ENCODE results near the gene GLE1. TPM values are rescaled to one million over a fixed set of nuclear protein-coding genes. Genes with fewer than 3 reads are reported as not detected.
A peak's percentile ranks its signal among the peaks of the same experiment; 100 is the strongest.
"Not testable (repeated sequence)": the region's sequence is repeated elsewhere in the genome, so short reads cannot be mapped to it uniquely, and the experiment has no call there.

Gene GLE1
- total RNA-seq, 2 experiments from 2014 or later: 46.5 to 47.7 TPM

DNA sequence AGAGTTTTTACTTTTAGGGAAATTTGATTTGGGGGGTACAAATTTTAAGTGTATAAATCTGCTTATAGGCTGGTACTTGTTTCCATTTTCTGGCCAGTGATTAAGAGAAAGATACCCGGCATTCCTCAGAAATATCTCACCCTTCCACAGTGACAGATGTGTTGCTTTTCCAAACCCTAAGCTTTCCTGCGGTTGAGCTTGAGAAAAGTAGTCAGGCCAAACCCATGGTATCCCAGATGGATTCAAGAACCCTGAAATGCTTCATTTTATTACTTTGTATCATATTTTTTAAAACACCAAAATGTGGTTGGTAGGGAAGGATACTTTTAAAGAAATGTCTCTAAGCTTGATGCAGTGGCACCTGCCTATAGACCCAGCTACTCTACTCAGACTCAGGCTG lies 71.4 kb downstream of the GLE1 start:
- ATAC-seq: no peak
- Mint-ChIP-seq H3K4me1 (ENCODE audit: low read depth) (no peaks in the 10 kb centered on the region), H3K27me3 (ENCODE audit: low read depth) (no peaks in the 10 kb centered on the region), H3K27ac (no peak overlapping the region), H3K36me3 (ENCODE audit: low read depth) (peaks cover 72% of the 10 kb centered on the region), H3K9me3 (ENCODE audit: insufficient read depth) (no peaks in the 10 kb centered on the region), H3K4me3 (no peak overlapping the region)
- DNase-seq: no peak
- CTCF ChIA-PET: no interaction called here
- POLR2A ChIA-PET: no interaction called here

DNA sequence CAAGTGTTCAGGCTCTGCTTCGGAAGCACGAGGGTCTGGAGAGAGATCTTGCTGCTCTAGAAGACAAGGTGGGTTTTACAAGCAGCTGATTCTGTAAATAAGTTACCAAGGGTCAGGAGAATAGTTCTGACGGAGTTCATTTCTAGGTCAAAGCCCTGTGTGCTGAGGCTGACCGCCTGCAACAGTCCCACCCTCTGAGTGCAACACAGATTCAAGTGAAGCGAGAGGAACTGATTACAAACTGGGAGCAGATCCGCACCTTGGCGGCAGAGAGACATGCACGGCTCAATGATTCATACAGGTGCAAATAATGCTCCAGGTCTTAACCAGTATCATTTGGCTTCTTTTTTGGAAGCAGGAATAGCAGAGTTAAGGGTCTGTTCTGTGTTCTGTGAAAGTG lies 72.7 kb downstream of the GLE1 start:
- H3K9me3 Mint-ChIP-seq (ENCODE audit: insufficient read depth): no peaks in the 10 kb centered on the region

DNA sequence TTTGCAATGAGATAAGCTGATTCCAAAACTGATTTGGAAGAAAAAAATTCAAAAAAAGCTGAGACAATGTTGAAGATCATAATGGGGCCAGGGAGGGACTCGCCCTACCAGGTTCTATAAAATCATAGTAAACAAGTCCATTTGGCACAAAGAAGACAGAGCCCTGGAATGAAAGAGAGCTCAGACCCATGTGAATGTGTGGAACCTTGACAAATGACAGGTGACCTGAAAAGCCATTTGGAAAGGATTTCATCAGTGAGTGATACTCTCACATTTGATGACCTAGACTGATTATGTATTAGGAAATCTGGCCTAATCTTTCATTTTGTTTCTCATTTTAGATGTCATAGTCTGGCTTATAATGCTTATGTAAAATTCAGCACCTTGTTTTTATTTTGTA lies 74.7 kb downstream of the GLE1 start:
- ChIA-PET CTCF (interaction anchor here (0.6 kb wide), 1 partner anchor 47 kb away, joined by 3 read pairs; no protein-coding TSS in a partner anchor), POLR2A (no interaction called here)
- Mint-ChIP-seq H3K9me3 (ENCODE audit: insufficient read depth) (no peaks in the 10 kb centered on the region), H3K27me3 (ENCODE audit: low read depth) (no peaks in the 10 kb centered on the region), H3K27ac (no peak overlapping the region), H3K36me3 (ENCODE audit: low read depth) (peaks cover 80% of the 10 kb centered on the region), H3K4me1 (ENCODE audit: low read depth) (no peaks in the 10 kb centered on the region), H3K4me3 (no peak overlapping the region)
- DNase-seq: no peak
- ATAC-seq: no peak

More for the DNA sequence above, 72.7 kb downstream of the GLE1 start:
- Mint-ChIP-seq H3K4me1 (ENCODE audit: low read depth) (no peaks in the 10 kb centered on the region), H3K27me3 (ENCODE audit: low read depth) (no peaks in the 10 kb centered on the region), H3K4me3 (no peak overlapping the region), H3K36me3 (ENCODE audit: low read depth) (peaks cover 77% of the 10 kb centered on the region), H3K27ac (no peak overlapping the region)
- ChIA-PET POLR2A (interaction anchor here (1.8 kb wide), 1 partner anchor 25 kb away, joined by 3 read pairs; the partner anchor contains the start of gene SPTAN1), CTCF (no interaction called here)
- DNase-seq (no peak), ATAC-seq (no peak)

DNA sequence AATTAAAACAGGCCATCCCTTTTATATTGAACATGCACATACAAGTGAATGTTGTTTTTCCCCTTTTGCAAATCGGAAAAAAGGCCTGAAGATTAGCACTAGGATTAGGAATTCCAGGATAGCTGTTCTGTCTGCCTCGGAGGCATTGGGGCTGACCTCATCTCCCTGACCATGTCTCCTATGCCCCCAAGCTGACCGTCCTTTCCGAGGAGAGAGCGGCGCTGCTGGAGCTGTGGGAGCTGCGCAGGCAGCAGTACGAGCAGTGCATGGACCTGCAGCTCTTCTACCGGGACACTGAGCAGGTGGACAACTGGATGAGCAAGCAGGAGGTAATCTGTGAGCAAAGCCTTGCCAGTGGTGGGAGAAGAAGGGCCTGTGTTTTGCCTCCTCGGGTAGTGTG lies 76.2 kb downstream of the GLE1 start:
- POLR2A ChIA-PET: no interaction called here
- ATAC-seq (no peak), DNase-seq (no peak)
- Mint-ChIP-seq H3K36me3 (ENCODE audit: low read depth) (peaks cover 83% of the 10 kb centered on the region), H3K9me3 (ENCODE audit: insufficient read depth) (no peaks in the 10 kb centered on the region), H3K27ac (no peak overlapping the region), H3K4me1 (ENCODE audit: low read depth) (no peaks in the 10 kb centered on the region), H3K27me3 (ENCODE audit: low read depth) (no peaks in the 10 kb centered on the region), H3K4me3 (no peak overlapping the region)
- CTCF ChIA-PET: no interaction called here

DNA sequence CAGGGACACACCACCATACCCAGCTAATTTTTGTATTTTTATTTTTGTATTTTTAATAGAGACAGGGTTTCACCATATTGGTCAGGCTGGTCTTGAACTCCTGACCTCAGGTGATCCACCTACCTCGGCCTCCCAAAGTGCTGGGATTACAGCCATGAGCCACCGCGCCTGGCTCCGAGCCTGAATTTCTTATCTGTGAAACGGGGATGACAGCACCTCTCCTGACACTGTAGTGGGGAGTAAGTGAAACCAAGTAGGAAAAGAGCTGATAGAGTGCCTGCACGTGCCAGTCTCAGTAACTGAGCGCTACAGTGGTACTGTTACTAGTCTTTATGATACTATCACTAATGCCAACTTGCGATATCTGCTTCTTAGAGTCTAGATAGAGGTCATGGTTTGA lies 80.6 kb downstream of the GLE1 start:
- H3K27me3 Mint-ChIP-seq (ENCODE audit: low read depth); POLR2A ChIA-PET; DNase-seq; H3K4me3 Mint-ChIP-seq; H3K9me3 Mint-ChIP-seq (ENCODE audit: insufficient read depth); CTCF ChIA-PET; ATAC-seq; H3K27ac Mint-ChIP-seq: not testable (repeated sequence)
- peaks cover 72% of the 10 kb centered on the region for H3K36me3 Mint-ChIP-seq (ENCODE audit: low read depth)
- peaks cover 18% of the 10 kb centered on the region for H3K4me1 Mint-ChIP-seq (ENCODE audit: low read depth)

DNA sequence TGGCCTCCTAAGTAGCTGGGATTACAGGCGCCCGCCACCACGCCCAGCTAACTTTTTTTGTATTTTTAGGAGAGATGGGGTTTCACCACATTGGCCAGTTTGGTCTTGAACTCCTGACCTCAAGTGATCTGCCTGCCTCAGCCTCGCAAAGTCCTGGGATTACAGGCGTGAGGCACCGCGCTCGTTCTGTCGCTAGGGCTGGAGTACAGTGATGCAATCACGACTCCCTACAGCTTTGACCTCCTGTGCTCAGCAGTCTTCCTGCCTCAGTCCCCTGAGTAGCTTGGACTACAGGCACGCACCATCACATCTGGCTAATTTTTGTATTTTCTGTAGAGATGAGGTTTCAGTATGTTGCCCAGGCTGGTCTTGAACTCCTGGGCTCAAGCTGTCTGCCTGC lies 82.4 kb downstream of the GLE1 start:
- CTCF ChIA-PET; H3K9me3 Mint-ChIP-seq (ENCODE audit: insufficient read depth); DNase-seq; H3K27me3 Mint-ChIP-seq (ENCODE audit: low read depth); H3K4me3 Mint-ChIP-seq: not testable (repeated sequence)
- POLR2A ChIA-PET: interaction anchor here (1.2 kb wide), 1 partner anchor 28 kb away, joined by 3 read pairs; no protein-coding TSS in a partner anchor
- Mint-ChIP-seq H3K27ac (peak overlapping the region; percentile 79), H3K4me1 (ENCODE audit: low read depth) (peaks cover 18% of the 10 kb centered on the region), H3K36me3 (ENCODE audit: low read depth) (peaks cover 72% of the 10 kb centered on the region)
- peak; percentile 16 for ATAC-seq

DNA sequence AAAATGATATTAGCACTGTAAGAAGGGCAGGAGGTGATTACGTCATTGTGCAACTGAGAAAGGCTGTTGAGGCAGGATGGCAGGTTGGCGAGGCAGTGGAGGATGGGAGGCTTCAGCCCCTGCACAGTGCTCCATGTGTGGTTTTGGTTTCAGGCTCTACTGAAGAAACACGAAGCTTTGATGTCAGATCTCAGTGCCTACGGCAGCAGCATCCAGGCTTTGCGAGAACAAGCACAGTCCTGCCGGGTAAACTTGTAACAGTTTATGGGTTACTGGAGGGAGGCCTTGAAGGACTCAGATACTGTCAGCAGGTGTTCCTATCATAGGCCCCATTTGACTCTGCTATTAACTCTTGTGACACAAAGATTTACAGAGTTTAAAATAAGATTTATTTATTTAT lies 82.9 kb downstream of the GLE1 start:
- Mint-ChIP-seq H3K36me3 (ENCODE audit: low read depth) (peaks cover 71% of the 10 kb centered on the region), H3K9me3 (ENCODE audit: insufficient read depth) (no peaks in the 10 kb centered on the region), H3K27ac (peak overlapping the region; percentile 79), H3K4me1 (ENCODE audit: low read depth) (peaks cover 18% of the 10 kb centered on the region), H3K27me3 (ENCODE audit: low read depth) (no peaks in the 10 kb centered on the region), H3K4me3 (no peak overlapping the region)
- peak; percentile 98 for ATAC-seq
- DNase-seq: peak; percentile 82
- ChIA-PET CTCF (interaction anchor here (0.6 kb wide), 2 partner anchors 80 to 149 kb away, joined by 3 to 6 read pairs; no protein-coding TSS in a partner anchor), POLR2A (interaction anchor here (0.5 to 1.2 kb wide), 4 partner anchors 28 to 102 kb away, joined by 3 to 5 read pairs (median 4); no protein-coding TSS in a partner anchor)

DNA sequence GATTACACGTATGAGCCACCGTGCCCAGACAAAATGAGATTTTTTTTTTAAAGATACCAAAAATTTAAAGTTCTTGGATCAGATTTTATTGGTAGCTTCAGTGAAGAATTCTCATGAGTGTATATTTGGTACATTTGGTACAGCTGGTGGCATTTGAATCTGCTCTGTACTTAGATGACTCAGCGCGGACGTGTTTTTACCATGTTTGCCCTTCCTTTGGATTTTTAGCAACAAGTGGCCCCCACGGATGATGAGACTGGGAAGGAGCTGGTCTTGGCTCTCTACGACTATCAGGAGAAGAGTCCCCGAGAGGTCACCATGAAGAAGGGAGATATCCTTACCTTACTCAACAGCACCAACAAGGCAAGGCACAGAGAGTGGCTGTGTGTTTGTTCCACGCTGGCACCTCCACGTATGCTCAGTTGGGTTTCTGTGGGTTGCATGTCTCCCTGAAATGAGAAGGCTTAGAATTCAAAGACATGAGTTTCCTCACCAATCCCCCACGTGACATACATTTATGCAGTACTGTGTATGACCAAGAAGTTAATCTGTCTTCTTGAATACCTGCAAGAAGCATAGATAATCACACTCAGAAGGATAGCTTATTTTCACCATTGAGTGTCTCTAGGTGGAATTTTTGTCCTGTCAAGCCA lies 84.2 kb downstream of the GLE1 start:
- no peak for ATAC-seq

More for the DNA sequence above, 84.2 kb downstream of the GLE1 start:
- ChIA-PET CTCF (no interaction called here), POLR2A (interaction anchor here (0.9 kb wide), 1 partner anchor 36 kb away, joined by 3 read pairs; no protein-coding TSS in a partner anchor)
- Mint-ChIP-seq H3K4me1 (ENCODE audit: low read depth) (peaks cover 29% of the 10 kb centered on the region), H3K27me3 (ENCODE audit: low read depth) (no peaks in the 10 kb centered on the region), H3K27ac (peak overlapping the region; percentile 75), H3K36me3 (ENCODE audit: low read depth) (peaks cover 71% of the 10 kb centered on the region), H3K9me3 (ENCODE audit: insufficient read depth) (no peaks in the 10 kb centered on the region), H3K4me3 (no peak overlapping the region)
- DNase-seq: no peak

Other genes with a start within 250 kb of the GLE1 start
- 10 to 100 TPM; 57.9 to 58.8 TPM for gene GOLGA2, start 228.7 kb upstream of the GLE1 start, total RNA-seq
- gene SWI5, start 228.4 kb upstream of the GLE1 start, total RNA-seq: 10 to 100 TPM; 12.2 to 13.7 TPM
- gene TRUB2, start 182.3 kb upstream of the GLE1 start, total RNA-seq: 10 to 100 TPM; 25.5 to 27.7 TPM
- 10 to 100 TPM; 31.8 to 34.9 TPM for gene COQ4, start 181.9 kb upstream of the GLE1 start, total RNA-seq
- 10 to 100 TPM; 19.0 to 21.7 TPM for gene SLC27A4, start 164.2 kb upstream of the GLE1 start, total RNA-seq
- 10 to 100 TPM; 78.9 to 79.9 TPM for gene URM1, start 133.3 kb upstream of the GLE1 start, total RNA-seq
- 1 to 10 TPM; 3.9 to 4.2 TPM for gene CERCAM, start 83.9 kb upstream of the GLE1 start, total RNA-seq
- gene ODF2, start 48.7 kb upstream of the GLE1 start, total RNA-seq: 10 to 100 TPM; 77.5 to 82.8 TPM
- 100 to 1,000 TPM; 292 to 303 TPM for gene SPTAN1, start 47.9 kb downstream of the GLE1 start, total RNA-seq
- 10 to 100 TPM; 68.9 to 76.3 TPM for gene DYNC2I2, start 152.1 kb downstream of the GLE1 start, total RNA-seq
- 100 to 1,000 TPM; 574 to 607 TPM for gene SET, start 184.5 kb downstream of the GLE1 start, total RNA-seq
- 1 to 10 TPM; 7.6 to 8.0 TPM for gene PKN3, start 197.8 kb downstream of the GLE1 start, total RNA-seq
- 10 to 100 TPM; 80.4 to 88.4 TPM for gene ZDHHC12, start 219.4 kb downstream of the GLE1 start, total RNA-seq

All from activated CD8-positive, alpha-beta T cell treated with anti-CD3 and anti-CD28 coated beads, Interleukin-2, amount 10 ng/mL, durations not matched to agents 7 days and 5 days (primary cell).